Smooth muscle cell (in vitro differentiated cells): Measurements from ENCODE around the gene EGLN1. TPM values are rescaled to one million over a fixed set of nuclear protein-coding genes. Genes with fewer than 3 reads are reported as not detected.

ENCODE experiments used
- DNase-seq: peaks from one replicate; lab custom pipeline; 2025; ENCODE audit not compliant: unreplicated experiment; lab: John Stamatoyannopoulos, UW
- H2AFZ ChIP-seq: fragments of 200-600 bp; sonication (generic); 2 replicates; pipeline ENCODE4 v1.6.0; 2016; ENCODE audit warnings: antibody characterized with exemption, low read depth, mild to moderate bottlenecking
- H3F3A ChIP-seq: fragments of 200-600 bp; sonication (generic); 2 replicates; pipeline ENCODE4 v1.6.0; 2017; ENCODE audit warnings: antibody characterized with exemption, low read depth
- H3K27ac ChIP-seq: fragments of 200-600 bp; sonication (generic); 2 replicates; pipeline ENCODE4 v1.5.1; 2016; ENCODE audit warnings: low read depth, mild to moderate bottlenecking
- H3K27me3 ChIP-seq: fragments of 200-600 bp; sonication (generic); 2 replicates; pipeline ENCODE4 v1.6.1; 2016; ENCODE audit warnings: low read depth, mild to moderate bottlenecking
- H3K36me3 ChIP-seq: fragments of 200-600 bp; sonication (generic); 2 replicates; pipeline ENCODE4 v1.5.1; 2016; ENCODE audit warnings: low read depth
- H3K4me1 ChIP-seq: fragments of 200-600 bp; sonication (generic); 2 replicates; pipeline ENCODE4 v1.5.1; 2016; ENCODE audit warnings: low read depth
- H3K4me2 ChIP-seq: fragments of 200-600 bp; sonication (generic); 2 replicates; pipeline ENCODE4 v1.6.0; 2016; ENCODE audit warnings: mild to moderate bottlenecking
- H3K4me3 ChIP-seq: fragments of 200-600 bp; sonication (generic); 2 replicates; pipeline ENCODE4 v1.5.1; 2016; ENCODE audit warnings: mild to moderate bottlenecking
- H3K79me2 ChIP-seq: fragments of 200-600 bp; sonication (generic); 2 replicates; pipeline ENCODE4 v1.6.0; 2016; ENCODE audit warnings: low read depth, mild to moderate bottlenecking
- H3K9ac ChIP-seq: fragments of 200-600 bp; sonication (generic); 2 replicates; pipeline ENCODE4 v1.6.0; 2016; ENCODE audit warnings: low read depth
- H3K9me3 ChIP-seq: fragments of 200-600 bp; sonication (generic); replicated peaks from 2 replicates; pipeline ENCODE4 v1.5.1; 2016; ENCODE audit warnings: low read depth
- H4K20me1 ChIP-seq: fragments of 200-600 bp; sonication (generic); 2 replicates; pipeline ENCODE4 v1.6.0; 2016; ENCODE audit warnings: low read depth
- CTCF ChIP-seq: fragments of 200-600 bp; sonication (generic); IDR thresholded peaks from 2 replicates; pipeline ENCODE4 v1.5.1; 2017; ENCODE audit warnings: borderline replicate concordance, mild to moderate bottlenecking, antibody characterized with exemption; ENCODE audit not compliant: insufficient read depth, poor library complexity, severe bottlenecking
- WGBS: methylation state at CpG from one replicate; pipeline ENCODE4 v1.1.7; 2016; ENCODE audit warnings: low lambda C conversion rate; 5-methylcytosine and 5-hydroxymethylcytosine counted together
- polyA plus RNA-seq: library from polyadenylated mRNA; unstranded; fragments of >200 nt; fragmentation: Nextera tagmentation; extraction: Ambion mirVana; gene quantifications from 2 replicates; pipeline ENCODE4 v1.2.1, GENCODE V29; 2016
- total RNA-seq: library from RNA; depleted of rRNA; stranded (reverse); fragments of >200 nt; gene quantifications from 2 replicates; pipeline ENCODE4 v1.2.3, GENCODE V29; 2014

Gene EGLN1
- total and polyA plus RNA-seq, 2 experiments from 2014 or later, result 15.7 to 36.8 TPM

DNA sequence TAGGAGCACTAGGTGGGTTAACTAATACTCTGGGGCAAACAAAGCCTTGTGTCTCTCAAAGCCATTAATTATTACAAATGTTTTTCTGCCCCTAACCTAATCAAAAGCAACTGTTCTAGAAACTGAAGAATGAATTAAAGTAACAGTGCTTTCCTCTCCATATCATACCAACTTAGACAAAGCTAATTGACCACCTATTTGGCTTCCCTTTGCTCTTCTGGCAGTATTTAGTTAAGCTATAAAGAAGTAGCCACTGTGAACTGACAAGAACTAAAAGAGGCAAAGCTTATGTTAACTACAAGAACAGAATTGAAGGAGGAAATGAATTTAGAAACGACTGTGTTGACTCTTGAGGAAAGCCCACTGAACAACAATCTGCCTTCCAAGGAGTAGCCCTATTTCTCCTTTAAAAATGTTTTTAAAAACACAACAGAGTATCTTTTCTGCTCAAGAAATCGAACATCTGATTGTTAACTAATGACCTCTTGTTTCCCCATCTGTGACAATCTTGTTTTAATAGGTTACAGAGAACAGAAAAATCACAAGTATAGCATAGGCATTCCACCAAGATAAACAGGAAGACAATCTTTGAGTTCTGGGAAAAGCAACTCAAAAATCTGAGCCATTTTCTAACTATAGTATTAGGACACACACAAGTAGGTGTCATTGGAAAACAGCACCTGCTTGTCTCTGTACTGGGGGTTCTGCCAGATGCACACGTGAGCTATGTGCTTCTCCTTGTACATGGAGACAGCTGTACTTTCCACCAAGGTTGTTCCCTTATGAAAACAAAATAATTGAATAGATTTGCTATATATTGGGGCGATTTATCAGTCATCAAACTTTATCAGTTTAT, 3.1 kb upstream of the EGLN1 start:
- 60% methylated on average over 4 of the region's 4 CpGs for WGBS
- H3K27me3 ChIP-seq, result peaks cover 11% of the 10 kb centered on the region
- no peak for DNase-seq
- no peaks in the 10 kb centered on the region for H3K9me3 ChIP-seq
- no peak overlapping the region for H3K9ac ChIP-seq
- no peak overlapping the region for H2AFZ ChIP-seq
- no peak overlapping the region for H3K4me3 ChIP-seq
- no peak overlapping the region for H3K27ac ChIP-seq
- no peak overlapping the region for H3K4me2 ChIP-seq
- peaks cover 12% of the 10 kb centered on the region for H3K79me2 ChIP-seq
- peaks cover 8% of the 10 kb centered on the region for H3K4me1 ChIP-seq
- peaks cover 10% of the 10 kb centered on the region for H4K20me1 ChIP-seq
- TF ChIP-seq CTCF, result no peak
- peaks cover 10% of the 10 kb centered on the region for H3F3A ChIP-seq
- H3K36me3 ChIP-seq, result no peaks in the 10 kb centered on the region

DNA sequence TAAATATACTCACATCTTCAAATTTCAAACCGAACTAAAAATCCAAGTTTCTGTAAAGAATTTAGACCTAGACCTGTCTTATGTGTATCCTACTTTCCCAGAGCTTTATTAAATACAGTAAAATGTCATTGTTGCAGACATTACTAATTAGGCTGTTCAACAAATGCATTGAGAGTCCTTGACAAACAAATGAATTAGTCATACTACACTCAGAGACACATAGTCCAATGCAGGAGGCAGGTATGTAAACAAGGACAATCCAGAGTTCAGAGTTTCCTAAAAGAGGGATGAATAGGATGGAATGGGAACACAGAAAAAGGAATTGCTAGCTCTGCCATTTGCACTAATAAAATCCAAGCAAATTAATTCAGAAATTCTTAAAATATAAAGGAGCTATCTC, 1.6 kb upstream of the EGLN1 start:
- H3K27ac ChIP-seq, result no peak overlapping the region
- 98% methylated on average over 1 of the region's 1 CpG for WGBS

GRCh38 chr1:231422798-231423309, 767 bp upstream of the EGLN1 start:
- Histone ChIP-seq H3K27me3 (peaks cover 11% of the 10 kb centered on the region), H3K79me2 (peaks cover 35% of the 10 kb centered on the region), H3K4me2 (peak overlapping the region; percentile 92), H3K4me3 (peak overlapping the region; percentile 83), H3K9me3 (no peaks in the 10 kb centered on the region), H3F3A (peaks cover 10% of the 10 kb centered on the region), H3K4me1 (peaks cover 31% of the 10 kb centered on the region), H3K27ac (peak overlapping the region; percentile 7), H3K9ac (no peak overlapping the region), H3K36me3 (no peaks in the 10 kb centered on the region), H4K20me1 (peaks cover 34% of the 10 kb centered on the region), H2AFZ (peak overlapping the region; percentile 46)
- 31% methylated on average over 8 of the region's 8 CpGs for WGBS
- DNase-seq, result no peak
- no peak for TF ChIP-seq CTCF

More for the DNA sequence above, 1.6 kb upstream of the EGLN1 start:
- Histone ChIP-seq H3K27me3 (peaks cover 11% of the 10 kb centered on the region), H3F3A (peaks cover 10% of the 10 kb centered on the region), H3K79me2 (peaks cover 27% of the 10 kb centered on the region), H3K4me3 (peak overlapping the region; percentile 83), H3K4me2 (peak overlapping the region; percentile 92), H3K36me3 (no peaks in the 10 kb centered on the region), H3K9me3 (no peaks in the 10 kb centered on the region), H3K9ac (no peak overlapping the region), H2AFZ (no peak overlapping the region), H4K20me1 (peaks cover 26% of the 10 kb centered on the region), H3K4me1 (peaks cover 23% of the 10 kb centered on the region)
- TF ChIP-seq CTCF, result no peak
- no peak for DNase-seq
